GM12892 (cell line): ENCODE results near the gene SERGEF.

Experiments
- POLR2A ChIP-seq: IDR thresholded peaks from 2 replicates; pipeline ENCODE4 v1.6.1; 2011; ENCODE audit warnings: low read depth, low read length, control low read depth
- POLR2AphosphoS5 ChIP-seq: IDR thresholded peaks from 2 replicates; pipeline ENCODE4 v1.6.1; 2011; ENCODE audit warnings: low read depth, low read length, control low read depth
- TAF1 ChIP-seq: IDR thresholded peaks from 2 replicates; pipeline ENCODE4 v1.6.1; 2011; ENCODE audit warnings: low read depth, mild to moderate bottlenecking, control low read depth, low read length, borderline replicate concordance

GRCh38 chr11:17773674-17774073, 239.2 kb downstream of the SERGEF start:
- TF ChIP-seq POLR2A (no peak), POLR2AphosphoS5 (no peak), TAF1 (no peak)
